IPS-11a (cell line): ENCODE measurements around the gene PDE4D.

ENCODE experiments used
- H3K4me3 ChIP-seq: one replicate; pipeline ENCODE4 v1.5.1; 2013; ENCODE audit warnings: low read depth, low read length, control low read depth

Gene PDE4D

DNA sequence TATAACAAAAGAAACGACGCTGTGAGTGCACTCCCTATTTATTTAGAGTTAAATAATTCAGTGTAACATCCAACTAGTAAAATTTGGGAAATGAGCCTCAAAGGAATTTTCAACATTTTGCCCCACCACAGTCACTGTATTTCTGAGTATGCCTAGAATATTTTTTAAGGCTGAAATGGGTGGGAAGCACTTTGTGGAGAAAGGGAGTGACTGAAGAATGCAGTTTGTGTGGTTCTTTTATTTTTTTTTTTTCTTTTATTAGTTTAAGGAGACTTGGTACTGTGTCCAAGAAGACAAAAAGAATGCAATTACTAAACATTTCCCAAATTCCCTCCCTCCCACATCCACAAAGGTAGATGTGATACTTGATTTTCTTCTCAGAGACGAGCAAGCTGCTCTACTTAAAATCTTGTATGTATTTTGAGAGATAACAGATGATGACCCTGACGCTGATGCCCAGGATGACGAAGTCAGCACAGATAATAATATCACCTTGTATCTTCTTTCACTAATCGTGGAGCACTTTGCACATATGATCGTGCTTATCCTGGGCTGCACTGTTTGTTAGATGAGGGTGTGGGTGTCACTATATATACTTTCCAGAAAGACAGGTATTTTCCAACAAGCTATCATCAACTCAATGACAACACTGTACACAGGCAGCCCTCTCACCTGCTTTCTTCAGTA lies 724.3 kb downstream of the PDE4D start:
- no peak overlapping the region for H3K4me3 ChIP-seq

DNA sequence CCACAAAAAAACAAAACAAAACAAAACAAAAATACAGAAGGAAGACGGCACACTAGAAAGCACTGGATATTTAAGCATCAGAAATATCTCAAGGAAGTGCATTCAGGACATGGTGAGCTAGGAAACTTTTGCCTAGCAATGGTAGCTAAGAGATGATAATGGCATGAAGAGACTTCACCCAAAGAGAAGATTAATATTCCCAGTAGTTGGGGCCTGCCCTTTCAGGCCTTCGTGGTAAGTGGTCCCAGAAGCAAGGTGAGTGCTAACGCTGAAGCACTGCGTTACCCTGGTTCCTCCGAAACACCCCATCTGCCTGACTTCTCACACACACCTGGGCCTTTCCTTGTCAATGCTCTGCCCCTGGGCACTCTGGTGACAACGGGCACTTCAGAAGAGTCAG lies 725.5 kb downstream of the PDE4D start:
- no peak overlapping the region for H3K4me3 ChIP-seq

- no peak overlapping the region for H3K4me3 ChIP-seq
Measured at GRCh38 chr5:59164041-59164830, 729.3 kb downstream of the PDE4D start.

DNA sequence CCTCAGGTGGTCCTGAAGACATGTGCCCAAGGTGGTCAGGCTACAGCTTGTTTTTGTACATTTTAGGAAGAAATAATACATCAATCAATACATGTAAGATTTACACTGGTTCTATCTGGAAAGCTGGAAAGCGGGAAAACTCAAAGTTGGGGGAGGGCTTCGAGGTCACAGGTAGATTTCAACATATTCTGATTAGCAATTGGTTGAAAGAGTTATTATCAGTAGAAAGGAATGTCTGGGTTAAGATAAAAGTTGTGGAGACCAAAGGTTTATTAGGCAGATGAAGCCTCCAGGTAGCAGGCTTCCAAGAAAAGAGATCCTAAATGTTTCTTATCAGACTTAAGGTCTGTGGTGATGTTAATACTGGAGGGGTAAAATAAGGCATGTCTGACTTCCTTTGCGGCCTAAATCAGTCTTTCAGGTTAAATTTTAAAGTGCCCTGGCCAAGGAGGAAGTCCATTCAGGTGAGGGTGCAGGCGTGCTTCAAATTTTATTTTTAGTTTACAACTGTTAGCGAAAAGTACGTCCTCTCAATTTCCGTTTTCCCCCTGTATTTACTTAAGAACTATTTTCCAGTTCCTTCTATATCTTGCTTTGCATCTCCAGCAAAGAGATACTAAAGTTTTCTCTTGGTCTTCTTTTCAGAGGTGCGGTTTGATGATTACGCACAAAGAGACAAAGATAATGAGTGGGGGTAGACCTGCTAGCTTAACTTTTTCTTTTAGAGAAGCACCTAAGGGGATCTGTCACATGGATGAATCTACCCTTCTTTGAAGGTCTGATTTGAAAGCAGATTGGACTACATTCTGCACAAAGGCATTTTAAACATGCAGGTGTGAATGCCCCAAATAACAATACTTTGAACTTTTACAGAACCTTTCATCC lies 732.1 kb downstream of the PDE4D start:
- H3K4me3 ChIP-seq, result no peak overlapping the region

DNA sequence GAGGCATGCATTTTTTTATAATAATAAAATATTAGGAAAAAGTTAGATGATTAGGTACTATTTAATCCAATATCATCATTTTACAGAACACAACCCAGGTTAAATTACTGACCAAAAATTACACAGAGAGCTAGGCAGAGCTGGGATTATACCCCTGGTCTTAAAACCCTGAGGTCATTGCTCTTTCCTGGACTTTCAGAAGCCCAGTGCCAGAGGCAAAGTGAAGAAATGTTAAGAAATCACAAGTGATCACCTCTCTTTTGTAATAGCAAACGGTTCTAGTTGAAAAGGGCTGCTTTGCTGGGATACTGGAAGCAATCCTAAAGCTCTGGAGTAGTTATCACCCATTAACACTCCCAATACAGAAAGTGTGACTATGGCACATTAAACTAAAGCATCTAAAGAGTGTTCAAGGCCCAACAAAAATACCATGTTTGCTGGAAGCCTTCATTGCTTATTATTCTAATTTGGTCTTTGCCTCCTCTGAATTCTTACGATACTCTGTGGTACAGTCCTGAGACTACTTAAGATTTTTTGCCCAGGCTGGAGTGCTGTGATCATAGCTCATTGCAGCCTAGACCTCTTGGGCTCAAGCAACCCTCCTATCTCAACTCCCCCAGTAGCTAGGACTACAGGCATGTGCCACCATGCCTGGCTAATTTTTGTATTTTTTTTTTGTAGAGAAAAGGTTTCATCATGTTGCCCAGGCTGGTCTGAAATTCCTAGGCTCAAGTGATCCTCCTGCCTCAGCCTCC lies 734.7 kb downstream of the PDE4D start:
- no peak overlapping the region for H3K4me3 ChIP-seq

DNA sequence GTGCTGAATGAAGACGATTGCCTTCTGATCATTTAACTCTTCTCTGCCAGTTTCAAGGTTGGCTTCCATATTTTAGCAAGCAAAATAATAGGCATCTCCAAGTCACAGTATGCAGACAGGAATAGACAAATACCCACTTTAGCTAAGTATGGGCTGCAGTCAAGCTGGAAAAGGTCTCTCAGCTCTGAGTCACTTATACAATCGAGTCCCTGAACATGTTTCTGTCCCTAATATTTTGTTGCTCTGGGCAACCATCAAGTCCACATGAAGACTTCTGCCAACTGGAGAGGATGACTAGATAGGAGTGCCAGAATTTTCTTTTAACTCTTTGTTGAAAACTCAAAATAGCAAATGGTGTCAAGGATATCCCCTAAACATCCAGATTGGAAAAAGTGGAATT lies 735.4 kb downstream of the PDE4D start:
- no peak overlapping the region for H3K4me3 ChIP-seq

GRCh38 chr5:59157068-59157467 lies 736.5 kb downstream of the PDE4D start:
- no peak overlapping the region for H3K4me3 ChIP-seq

GRCh38 chr5:59152701-59153245 lies 740.8 kb downstream of the PDE4D start:
- no peak overlapping the region for H3K4me3 ChIP-seq

DNA sequence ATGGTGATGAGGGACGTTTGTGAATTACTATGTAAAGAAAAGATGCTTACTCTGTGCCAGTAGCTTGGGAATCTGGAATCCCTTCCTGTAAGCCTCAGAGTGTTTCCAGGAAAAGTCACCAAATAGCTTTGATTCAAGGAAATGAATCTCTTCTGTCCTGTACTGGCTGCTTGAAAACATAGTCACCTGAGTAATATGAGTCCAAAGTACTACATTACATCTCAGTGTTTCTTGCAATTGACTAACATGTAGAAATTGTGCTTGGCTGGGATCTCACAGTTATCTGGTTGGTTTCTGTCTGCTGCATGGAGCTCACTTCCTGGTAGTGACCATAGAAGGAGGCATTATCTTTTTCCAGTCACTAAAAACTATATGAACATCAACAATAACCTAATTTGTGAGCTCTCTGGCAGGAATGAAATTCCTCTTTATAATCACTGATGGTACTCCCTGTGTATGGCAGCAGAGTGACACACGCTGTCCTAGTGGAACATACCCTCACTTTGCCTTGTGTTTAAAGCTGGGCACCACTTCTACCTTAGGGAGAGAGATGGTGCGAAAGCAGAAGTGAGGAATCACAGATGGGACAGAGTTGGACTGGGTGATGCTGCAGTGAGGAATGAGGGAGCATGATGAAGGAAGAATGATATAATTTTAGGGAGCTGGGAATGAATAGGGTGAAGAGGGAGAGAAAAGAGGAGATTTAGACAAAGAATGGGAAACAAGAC lies 742.2 kb downstream of the PDE4D start:
- H3K4me3 ChIP-seq, result no peak overlapping the region

DNA sequence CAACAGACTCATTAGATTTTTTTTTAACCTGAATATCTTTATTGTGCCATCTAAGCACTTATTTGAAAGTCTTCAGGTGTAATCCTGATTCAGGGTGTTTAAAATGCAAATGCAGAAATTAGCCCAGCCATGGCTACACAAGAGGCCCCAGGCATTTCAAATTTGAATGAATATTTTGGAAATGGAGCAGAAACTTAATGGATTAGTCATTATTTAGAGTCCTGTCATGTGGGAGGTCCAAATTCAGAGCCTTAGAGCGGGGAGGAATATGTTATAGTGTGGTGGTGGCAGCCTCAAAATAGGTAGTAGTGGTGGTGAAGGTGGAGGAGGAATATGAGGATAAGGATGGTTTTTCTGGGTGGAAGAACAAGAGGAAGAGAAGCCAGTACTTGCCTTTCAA lies 743.7 kb downstream of the PDE4D start:
- no peak overlapping the region for H3K4me3 ChIP-seq

DNA sequence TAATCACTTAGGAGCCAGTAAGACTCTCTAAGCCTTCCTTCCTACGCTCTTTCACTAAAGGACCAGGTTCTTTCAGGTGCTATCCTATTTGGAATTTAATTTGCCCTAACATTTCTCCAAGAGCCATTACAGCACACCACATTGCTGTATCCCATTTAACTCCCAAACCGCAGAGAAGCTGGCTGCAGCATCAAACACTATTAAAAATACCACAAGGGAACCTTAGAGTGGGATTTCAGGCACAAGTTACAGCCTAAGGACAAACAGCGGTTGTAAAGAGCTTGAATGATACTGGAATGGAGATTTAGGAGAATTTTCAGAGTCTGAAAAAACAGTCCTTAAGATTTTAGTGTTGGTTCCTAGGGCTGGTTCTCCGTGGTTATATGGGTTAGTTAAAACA lies 744.3 kb downstream of the PDE4D start:
- H3K4me3 ChIP-seq, result no peak overlapping the region

DNA sequence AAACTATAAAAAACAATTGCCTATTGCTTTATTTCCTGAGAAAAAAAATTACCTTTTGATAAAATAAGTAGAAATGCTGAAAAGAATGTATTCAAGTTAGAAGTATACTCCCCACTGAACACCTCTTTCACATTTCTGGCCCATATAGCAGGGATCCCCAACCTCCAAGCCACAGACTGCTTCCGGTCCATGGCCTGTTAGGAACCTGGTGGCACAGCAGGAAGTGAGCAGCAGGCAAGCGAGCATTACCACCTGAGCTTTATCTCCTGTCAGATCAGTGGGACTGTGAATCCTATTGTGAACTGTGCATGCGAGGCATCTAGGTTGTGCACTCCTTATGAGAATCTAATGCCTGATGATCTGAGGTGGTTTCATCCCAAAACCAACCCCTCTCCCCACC lies 746.8 kb downstream of the PDE4D start:
- H3K4me3 ChIP-seq, result no peak overlapping the region

DNA sequence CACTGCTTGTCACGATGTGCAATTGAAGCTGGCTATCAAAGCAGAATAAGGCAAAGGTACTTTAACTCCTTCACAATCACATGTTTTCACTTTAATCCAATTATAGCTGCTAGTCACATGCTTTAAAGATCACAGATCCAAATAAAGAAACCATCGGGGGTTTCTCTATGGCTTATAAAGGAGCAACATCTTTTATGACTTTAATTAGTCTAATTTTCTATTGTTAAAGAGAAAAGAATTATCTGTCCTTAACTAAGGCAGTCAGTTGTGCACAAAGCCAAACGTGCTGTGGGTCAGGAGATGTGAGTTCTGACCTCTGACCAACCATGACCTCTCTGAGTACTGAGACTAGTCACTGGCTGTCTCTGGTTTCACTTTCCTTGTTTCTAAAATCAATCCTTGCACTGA lies 749.6 kb downstream of the PDE4D start:
- H3K4me3 ChIP-seq, result no peak overlapping the region

- no peak overlapping the region for H3K4me3 ChIP-seq
Measured at GRCh38 chr5:59142927-59143326, 750.6 kb downstream of the PDE4D start.

GRCh38 chr5:59142138-59142537 lies 751.4 kb downstream of the PDE4D start:
- no peak overlapping the region for H3K4me3 ChIP-seq

DNA sequence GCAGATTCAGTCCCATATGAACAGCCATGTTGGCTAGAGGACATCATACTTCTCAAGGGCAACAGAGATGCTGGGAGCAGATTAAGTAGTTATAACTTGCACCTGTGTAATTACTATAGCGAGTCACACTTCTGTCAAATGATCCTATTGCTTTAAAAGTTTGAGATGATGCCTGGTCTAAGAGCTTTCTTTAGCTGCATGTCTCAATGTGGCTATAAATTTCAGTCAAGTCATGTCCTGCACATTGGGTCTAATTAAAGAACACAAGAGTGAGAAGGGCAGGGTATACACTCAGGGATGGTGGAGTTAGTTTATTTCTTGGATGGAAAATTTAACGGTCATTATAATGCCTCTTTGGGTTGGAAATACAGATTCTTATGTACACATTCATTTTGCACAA lies 753.4 kb downstream of the PDE4D start:
- no peak overlapping the region for H3K4me3 ChIP-seq

DNA sequence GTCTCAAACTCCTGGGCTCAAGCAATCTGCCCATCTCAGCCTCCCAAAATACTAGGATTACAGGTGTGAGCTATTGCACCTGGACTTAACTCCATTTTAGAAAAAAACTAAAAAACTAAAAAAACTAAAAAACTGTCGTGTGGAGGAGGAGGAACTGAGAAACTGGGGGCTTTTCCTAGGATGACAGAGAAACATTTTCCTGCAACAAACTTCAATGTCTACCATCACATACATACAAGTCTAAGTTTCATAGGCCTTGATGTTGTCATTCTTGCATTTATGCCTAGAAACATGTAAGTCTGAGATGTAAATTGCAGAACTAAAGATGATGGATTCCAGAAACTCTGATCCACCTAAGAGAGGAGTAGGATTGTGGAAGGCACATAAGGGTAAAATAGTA lies 753.8 kb downstream of the PDE4D start:
- no peak overlapping the region for H3K4me3 ChIP-seq

DNA sequence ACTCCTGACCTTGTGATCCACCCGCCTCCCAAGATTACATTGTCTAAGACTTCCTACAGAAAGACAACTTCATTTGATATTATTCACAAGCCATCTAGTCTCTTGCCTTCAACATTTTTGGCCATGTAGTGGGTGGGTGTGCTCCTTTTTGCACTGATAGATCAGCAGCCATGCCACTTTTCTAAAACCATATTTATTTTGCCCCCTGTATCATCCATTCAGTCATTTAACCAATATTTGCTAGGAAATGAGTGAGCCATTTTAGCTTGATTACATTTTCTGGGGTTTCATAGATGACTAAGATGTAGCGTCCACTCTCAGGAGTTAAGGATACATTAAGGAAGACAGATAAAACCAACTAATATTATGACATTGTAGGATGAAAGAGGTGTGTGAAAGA lies 755.0 kb downstream of the PDE4D start:
- H3K4me3 ChIP-seq, result no peak overlapping the region

DNA sequence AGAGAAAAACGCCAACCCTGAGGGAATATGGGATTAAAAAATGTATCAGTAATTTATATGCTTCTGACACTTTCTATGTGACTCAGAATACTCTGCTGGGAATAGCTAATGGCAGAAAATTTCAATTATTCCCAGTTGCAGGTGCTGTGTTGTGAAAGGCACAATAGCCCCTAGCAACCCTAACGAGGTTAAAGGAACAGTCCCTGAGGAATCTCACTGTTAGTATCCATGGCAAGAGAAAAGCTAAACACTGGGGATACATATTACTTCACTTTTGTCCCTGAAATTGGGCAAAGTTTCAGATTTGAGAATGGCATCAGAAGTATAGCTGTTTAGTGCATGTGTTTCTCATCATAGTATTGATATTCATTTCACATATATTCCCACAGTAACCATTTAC lies 755.7 kb downstream of the PDE4D start:
- no peak overlapping the region for H3K4me3 ChIP-seq

GRCh38 chr5:59136549-59136948 lies 757.0 kb downstream of the PDE4D start:
- H3K4me3 ChIP-seq, result no peak overlapping the region
